Common myeloid progenitor, CD34-positive (primary cell): ENCODE measurements around the gene PCDHGA6. TPM values are rescaled to one million over a fixed set of nuclear protein-coding genes. Genes with fewer than 3 reads are reported as not detected.
A peak's percentile ranks its signal among the peaks of the same experiment; 100 is the strongest.
"Not testable (repeated sequence)": the region's sequence is repeated elsewhere in the genome, so short reads cannot be mapped to it uniquely, and the experiment has no call there.

Experiments used
- CTCF ChIA-PET: fragments of 350-600 bp; sonication (Branson Sonifier 250); formaldehyde crosslinking; loops from one replicate; lab custom pipeline; 2021; ENCODE audit warnings: antibody characterized with exemption; lab: Charles Lee
- POLR2A ChIA-PET: fragments of 350-600 bp; sonication (Branson Sonifier 250); formaldehyde crosslinking; loops from one replicate; lab custom pipeline; 2021; ENCODE audit warnings: antibody characterized with exemption; lab: Charles Lee
- DNase-seq, 3 donors: peaks; one replicate each; pipeline versions ENCODE4 v3.0.0 to v3.0.0-alpha.2; 2013
- H3K27ac ChIP-seq, 2 experiments: 1 replicate in 1 of 2; 2 replicates in 1 of 2; pipeline ENCODE4 v1.7.0; 2013; ENCODE audit warnings: inconsistent platforms in 2 of 2, low read length in 2 of 2, mild to moderate bottlenecking in 2 of 2, low read depth in 1 of 2, moderate library complexity in 1 of 2; ENCODE audit not compliant: severe bottlenecking in 2 of 2, insufficient read depth in 1 of 2, poor library complexity in 1 of 2
- H3K27me3 ChIP-seq, 5 experiments: replicated peaks in 2 of 5; 1 replicate in 3 of 5; 2 replicates in 2 of 5; pipeline versions ENCODE4 v1.6.1 to v1.7.0; 2013; ENCODE audit warnings: low read length in 4 of 5, mild to moderate bottlenecking in 2 of 5, moderate library complexity in 2 of 5, inconsistent platforms in 1 of 5; ENCODE audit not compliant: insufficient read depth in 5 of 5, control insufficient read depth in 4 of 5
- H3K36me3 ChIP-seq, 4 experiments: 1 replicate in 2 of 4; 2 replicates in 2 of 4; pipeline versions ENCODE4 v1.6.1 to v1.7.0; 2013; ENCODE audit warnings: low read length in 3 of 4, control low read depth in 1 of 4, mild to moderate bottlenecking in 1 of 4; ENCODE audit not compliant: control insufficient read depth in 4 of 4, insufficient read depth in 4 of 4
- H3K4me1 ChIP-seq, 4 experiments: 1 replicate in 3 of 4; 2 replicates in 1 of 4; pipeline versions ENCODE4 v1.6.1 to v1.7.1; 2013; ENCODE audit warnings: low read length in 3 of 4, mild to moderate bottlenecking in 3 of 4, control low read depth in 1 of 4, inconsistent platforms in 1 of 4, moderate library complexity in 1 of 4; ENCODE audit not compliant: control insufficient read depth in 4 of 4, insufficient read depth in 4 of 4; ENCODE audit errors: control extremely low read depth in 1 of 4
- H3K4me3 ChIP-seq, 7 experiments: 1 replicate in 4 of 7; 2 replicates in 3 of 7; pipeline versions ENCODE4 v1.5.1 to v1.7.0; 2013; ENCODE audit warnings: mild to moderate bottlenecking in 7 of 7, low read length in 6 of 7, moderate library complexity in 6 of 7, inconsistent platforms in 2 of 7, low read depth in 2 of 7, control low read depth in 1 of 7; ENCODE audit not compliant: insufficient read depth in 4 of 7, control insufficient read depth in 1 of 7; ENCODE audit errors: extremely low read depth in 1 of 7
- H3K9me3 ChIP-seq, 5 experiments: 1 replicate in 4 of 5; 2 replicates in 1 of 5; pipeline versions ENCODE4 v1.6.1 to v1.7.1; 2013; ENCODE audit warnings: low read length in 4 of 5, mild to moderate bottlenecking in 2 of 5, inconsistent platforms in 1 of 5, low read depth in 1 of 5, moderate library complexity in 1 of 5; ENCODE audit not compliant: control insufficient read depth in 4 of 5, insufficient read depth in 2 of 5; ENCODE audit errors: control extremely low read depth in 1 of 5
- WGBS: methylation state at CpG from one replicate; pipeline ENCODE4 v1.1.5; 2013; ENCODE audit not compliant: insufficient coverage; 5-methylcytosine and 5-hydroxymethylcytosine counted together
- polyA plus RNA-seq: library from polyadenylated mRNA; unstranded; fragments of 120-200 nt; gene quantifications from one replicate; pipeline ENCODE4 v1.2.1, GENCODE V29; 2013

The PCDHGA6 gene
- 1.2 TPM for polyA plus RNA-seq

GRCh38 chr5:141373673-141374317 lies at the start of gene PCDHGA6:
TSS of gene PCDHGA6 (plus strand) at chr5:141373891. CDS start at chr5:141374084, 193 bp downstream.
- Histone ChIP-seq H3K4me3 (peak within 1 kb of the TSS in 3 of 7 experiments; percentile 12 to 35 (median 12)), H3K9me3 (peaks cover 11 to 79% (median 62%) of the 10 kb centered on the region in 5 experiments), H3K27ac (no peak within 1 kb of the TSS), H3K4me1 (peaks cover 0 to 6% (median under 1%) of the 10 kb centered on the region in 4 experiments), H3K36me3 (peaks cover 0 to 5% (median 0%) of the 10 kb centered on the region in 4 experiments), H3K27me3 (peaks cover 9 to 84% (median 24%) of the 10 kb centered on the region in 5 experiments)
- DNase-seq, result peak in 2 of 3 donors; percentile 30 to 44
- ChIA-PET POLR2A (no interaction called here), CTCF (interaction anchor here (0.7 to 1.0 kb wide), 3 partner anchors 10 to 17 kb away, joined by 3 to 5 read pairs (median 3); partner anchors contain the start of genes PCDHGA5 and PCDHGB2)
- WGBS, result 19% methylated on average over 25 of the region's 27 CpGs

DNA sequence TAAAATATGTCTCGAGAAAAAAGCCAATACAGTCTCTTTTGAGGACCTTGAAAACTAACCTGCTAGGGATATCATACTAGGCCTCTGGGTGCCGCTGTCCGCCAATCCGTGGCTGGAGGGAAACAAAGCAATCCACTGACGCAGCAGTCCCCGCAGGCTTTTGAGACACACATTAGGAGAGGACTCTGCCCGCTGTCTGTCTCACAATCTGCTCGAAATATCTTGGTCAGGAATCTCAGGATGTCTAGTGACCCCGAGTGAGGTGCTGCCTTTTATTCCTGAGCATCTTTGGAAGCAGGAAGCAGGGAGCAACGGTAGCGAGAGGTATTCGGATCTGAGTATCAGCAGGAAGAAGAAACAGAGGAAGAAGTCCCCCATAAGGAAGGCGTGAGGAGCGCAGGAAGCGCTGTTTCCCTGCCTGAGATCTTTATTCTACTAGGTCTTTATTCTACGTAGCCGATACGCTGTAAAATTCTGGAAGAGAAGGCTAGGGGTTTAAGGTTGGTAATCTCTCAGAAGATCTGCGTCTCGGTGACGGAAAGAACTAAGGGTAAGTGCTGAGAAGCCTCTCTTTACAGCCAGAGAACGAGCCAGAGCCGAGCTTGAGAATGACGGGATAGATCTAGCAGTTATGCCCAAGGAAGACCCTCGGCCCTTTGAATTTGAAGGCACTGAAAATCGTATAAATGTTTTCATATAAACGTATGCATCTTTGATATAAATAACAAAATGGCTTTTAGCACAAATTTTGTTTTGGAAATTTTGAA lies 47.4 kb upstream of the PCDHGA6 start:
- H3K27me3 ChIP-seq, result peaks cover under 1 to 32% (median 10%) of the 10 kb centered on the region in 5 experiments
- POLR2A ChIA-PET, result no interaction called here
- peak; percentile 57 to 83 (median 72) for DNase-seq

GRCh38 chr5:141328231-141328630 lies 45.5 kb upstream of the PCDHGA6 start:
- H3K4me3 ChIP-seq, result no peak overlapping the region
- H3K4me1 ChIP-seq, result no peaks in the 10 kb centered on the region
- CTCF ChIA-PET, result interaction anchor here (1.2 to 1.8 kb wide), 4 partner anchors 10 to 236 kb away, joined by 3 to 5 read pairs (median 4); partner anchors contain the start of gene PCDHGA3
- no peaks in the 10 kb centered on the region for H3K36me3 ChIP-seq
- H3K27me3 ChIP-seq, result peaks cover 9 to 51% (median 12%) of the 10 kb centered on the region in 5 experiments
- WGBS, result 81% methylated on average over 8 of the region's 8 CpGs
- peaks cover 4 to 75% (median 50%) of the 10 kb centered on the region in 5 experiments for H3K9me3 ChIP-seq
- POLR2A ChIA-PET, result no interaction called here
- no peak overlapping the region for H3K27ac ChIP-seq
- peak in 1 of 3 donors; percentile 20 for DNase-seq

More for the DNA sequence above, 47.4 kb upstream of the PCDHGA6 start:
- Histone ChIP-seq H3K9me3 (peaks cover 1 to 67% (median 36%) of the 10 kb centered on the region in 5 experiments), H3K4me1 (no peaks in the 10 kb centered on the region), H3K4me3 (peak overlapping the region in 6 of 7 experiments; percentile 32 to 74 (median 54)), H3K27ac (no peak overlapping the region), H3K36me3 (no peaks in the 10 kb centered on the region)
- WGBS, result 5% methylated on average over 21 of the region's 27 CpGs
- CTCF ChIA-PET, result interaction anchor here (1.2 kb wide), 1 partner anchor 36 kb away, joined by 3 read pairs; no protein-coding TSS in a partner anchor

DNA sequence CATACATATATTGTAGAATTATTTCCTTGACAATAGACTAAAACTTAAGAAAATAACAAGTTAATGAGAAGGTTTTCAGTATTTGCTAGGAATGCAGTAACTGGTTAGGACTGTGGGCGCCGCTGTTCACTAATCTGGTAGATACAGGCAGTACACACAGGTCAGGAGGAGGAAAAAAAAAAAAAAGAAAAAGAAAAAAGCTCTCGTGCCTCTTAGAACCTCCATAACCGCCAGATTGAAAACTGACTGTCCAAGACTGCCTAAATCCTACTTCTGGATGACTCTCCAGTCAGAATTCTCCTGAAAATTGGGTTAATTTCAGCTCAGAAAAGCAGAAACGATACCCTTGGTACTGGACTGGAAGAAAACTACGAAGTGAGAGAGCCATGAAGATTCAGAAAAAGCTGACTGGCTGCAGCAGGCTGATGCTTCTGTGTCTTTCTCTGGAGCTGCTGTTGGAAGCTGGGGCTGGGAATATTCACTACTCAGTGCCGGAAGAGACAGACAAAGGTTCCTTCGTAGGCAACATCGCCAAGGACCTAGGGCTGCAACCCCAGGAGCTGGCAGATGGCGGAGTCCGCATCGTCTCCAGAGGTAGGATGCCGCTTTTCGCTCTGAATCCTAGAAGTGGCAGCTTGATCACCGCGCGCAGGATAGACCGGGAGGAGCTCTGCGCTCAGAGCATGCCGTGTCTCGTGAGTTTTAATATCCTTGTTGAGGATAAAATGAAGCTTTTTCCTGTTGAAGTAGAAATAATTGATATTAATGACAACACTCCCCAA lies 43.2 kb upstream of the PCDHGA6 start, which contains the start of gene PCDHGA1:
Gene PCDHGA1 (plus strand): TSS at position 216 of the 782 bp plus-strand sequence.
- no peaks in the 10 kb centered on the region for H3K36me3 ChIP-seq
- peak in 2 of 3 donors; percentile 60 to 68 for DNase-seq
- CTCF ChIA-PET, result interaction anchor here (0.7 to 1.5 kb wide), 4 partner anchors 8 to 21 kb away, joined by 4 to 9 read pairs (median 4); partner anchors contain the start of genes PCDHGA2 and TAF7
- WGBS, result 27% methylated on average over 12 of the region's 21 CpGs
- H3K27ac ChIP-seq, result no peak within 1 kb of the TSS
- peaks cover 15 to 67% (median 24%) of the 10 kb centered on the region in 5 experiments for H3K27me3 ChIP-seq
- POLR2A ChIA-PET, result no interaction called here
- peaks cover 12 to 70% (median 44%) of the 10 kb centered on the region in 5 experiments for H3K9me3 ChIP-seq
- no peaks in the 10 kb centered on the region for H3K4me1 ChIP-seq
- H3K4me3 ChIP-seq, result peak within 1 kb of the TSS in 1 of 7 experiments; percentile 27

- DNase-seq, H3K27ac ChIP-seq, H3K4me3 ChIP-seq, POLR2A ChIA-PET, H3K4me1 ChIP-seq, H3K36me3 ChIP-seq: not testable (repeated sequence)
- CTCF ChIA-PET, result interaction anchor here (1.0 kb wide), 2 partner anchors 10 kb away, joined by 3 to 4 read pairs; no protein-coding TSS in a partner anchor
- Histone ChIP-seq H3K27me3 (peaks cover 15 to 71% (median 34%) of the 10 kb centered on the region in 5 experiments), H3K9me3 (peaks cover 18 to 77% (median 39%) of the 10 kb centered on the region in 5 experiments)
- WGBS, result 39% methylated on average over 35 of the region's 39 CpGs
Observed at GRCh38 chr5:141332571-141332970, 41.1 kb upstream of the PCDHGA6 start.
